BJ (cell line): ENCODE results near the gene TGFBI. TPM values are rescaled to one million over a fixed set of nuclear protein-coding genes. Genes with fewer than 3 reads are reported as not detected.

Experiments
- CTCF ChIA-PET: fragments of 350-600 bp; formaldehyde crosslinking; extraction: SDS; loops from one replicate; lab custom pipeline; 2021; ENCODE audit warnings: antibody characterized with exemption, inconsistent platforms; lab: Yijun Ruan, JAX
- POLR2A ChIA-PET: fragments of 300-600 bp; sonication (Branson Sonifier 250); formaldehyde crosslinking; extraction: SDS; loops from one replicate; lab custom pipeline; 2021; ENCODE audit warnings: antibody characterized with exemption; lab: Charles Lee
- DNase-seq: peaks from one replicate; pipeline ENCODE4 v3.0.0-alpha.2; 2011; ENCODE audit warnings: low read depth
- H3K27me3 ChIP-seq: 2 replicates; pipeline ENCODE4 v1.6.0; 2011; ENCODE audit warnings: low read length; ENCODE audit not compliant: control insufficient read depth, insufficient read depth
- H3K36me3 ChIP-seq: 2 replicates; pipeline ENCODE4 v1.5.1; 2011; ENCODE audit warnings: low read length; ENCODE audit not compliant: control insufficient read depth, insufficient read depth
- H3K4me3 ChIP-seq: 2 replicates; pipeline ENCODE4 v1.5.1; 2011; ENCODE audit warnings: low read depth, mild to moderate bottlenecking, control low read depth, low read length
- CTCF ChIP-seq: IDR thresholded peaks from 2 replicates; pipeline ENCODE4 v1.5.1; 2011; ENCODE audit warnings: low read depth, mild to moderate bottlenecking, control low read depth, inconsistent platforms, low read length, moderate library complexity; ENCODE audit not compliant: insufficient read depth
- polyA plus RNA-seq: library from polyadenylated mRNA; depleted of rRNA; stranded (reverse); fragments of >200 nt; gene quantifications from 2 replicates; pipeline ENCODE4 v1.2.3, GENCODE V29; 2011

TGFBI gene
- polyA plus RNA-seq, 1 experiment: 1,228 TPM

- no peak for DNase-seq
- Histone ChIP-seq H3K4me3 (no peak overlapping the region), H3K36me3 (no peaks in the 10 kb centered on the region), H3K27me3 (no peaks in the 10 kb centered on the region)
- CTCF ChIA-PET: interaction anchor here (1.4 kb wide), 1 partner anchor 10 kb away, joined by 3 read pairs; no protein-coding TSS in a partner anchor
- TF ChIP-seq CTCF: no peak
- POLR2A ChIA-PET: no interaction called here
These were observed 14.5 kb upstream of the TGFBI start for GRCh38 chr5:136014049-136015002.

- Histone ChIP-seq H3K27me3 (no peaks in the 10 kb centered on the region), H3K4me3 (no peak overlapping the region), H3K36me3 (no peaks in the 10 kb centered on the region)
- ChIA-PET CTCF (interaction anchor here (0.9 kb wide), 1 partner anchor 51 kb away, joined by 3 read pairs; no protein-coding TSS in a partner anchor), POLR2A (no interaction called here)
- DNase-seq: no peak
- no peak for TF ChIP-seq CTCF
These were observed 13.8 kb upstream of the TGFBI start for GRCh38 chr5:136015003-136015375.

GRCh38 chr5:136015966-136016650, 12.7 kb upstream of the TGFBI start:
- ChIA-PET POLR2A (no interaction called here), CTCF (interaction anchor here (0.9 to 1.8 kb wide), 3 partner anchors 21 to 52 kb away, joined by 3 to 5 read pairs (median 5); no protein-coding TSS in a partner anchor)
- Histone ChIP-seq H3K27me3 (no peaks in the 10 kb centered on the region), H3K4me3 (no peak overlapping the region), H3K36me3 (no peaks in the 10 kb centered on the region)
- no peak for TF ChIP-seq CTCF
- no peak for DNase-seq

DNA sequence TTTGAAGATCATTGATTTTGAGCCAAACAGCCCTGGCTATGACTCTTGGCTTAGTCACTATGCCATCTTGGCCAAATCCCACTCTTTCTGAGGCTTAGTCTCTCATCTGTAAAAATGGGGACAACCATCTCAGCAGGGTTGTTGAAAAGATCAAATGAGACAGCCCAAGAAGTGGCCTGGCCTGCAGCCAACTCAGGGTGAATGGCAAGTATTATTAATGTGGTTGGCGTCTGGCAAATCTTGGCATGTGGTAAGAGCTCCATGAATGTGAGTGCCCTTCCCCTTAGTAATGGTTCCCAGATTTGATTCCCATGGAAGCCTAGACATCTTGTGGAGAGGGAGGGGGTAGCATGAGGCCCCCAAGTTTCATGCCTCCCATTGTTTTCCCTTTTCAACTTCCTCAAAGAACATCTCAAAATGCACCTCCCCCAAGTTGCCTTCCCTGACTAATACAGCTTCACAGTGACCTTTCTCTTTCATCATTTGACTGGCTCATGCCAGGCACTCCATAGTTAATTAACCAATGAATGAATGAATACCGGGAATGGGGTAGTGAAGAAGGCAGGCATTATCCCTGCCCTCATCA, 11.8 kb upstream of the TGFBI start:
- CTCF ChIA-PET: interaction anchor here (1.3 to 1.8 kb wide), 2 partner anchors 20 to 40 kb away, joined by 5 read pairs; no protein-coding TSS in a partner anchor
- no peaks in the 10 kb centered on the region for H3K27me3 ChIP-seq
- DNase-seq: no peak
- H3K36me3 ChIP-seq: no peaks in the 10 kb centered on the region
- H3K4me3 ChIP-seq: no peak overlapping the region
- POLR2A ChIA-PET: no interaction called here
- no peak for TF ChIP-seq CTCF
